OCI-M2 (cell line): ENCODE results near the gene EMC10.

ENCODE experiments used
- DNase-seq: peaks from one replicate; lab custom pipeline; 2025; ENCODE audit not compliant: unreplicated experiment; lab: John Stamatoyannopoulos, UW

EMC10 gene

GRCh38 chr19:50477751-50478515 lies 1.6 kb downstream of the EMC10 start:
- DNase-seq = no peak

GRCh38 chr19:50478901-50479715 lies 2.8 kb downstream of the EMC10 start:
- DNase-seq = no peak

GRCh38 chr19:50479761-50480251 lies 3.5 kb downstream of the EMC10 start:
- no peak for DNase-seq

- DNase-seq = no peak
These were observed 4.2 kb downstream of the EMC10 start for GRCh38 chr19:50480281-50481111.

GRCh38 chr19:50481351-50482149 lies 5.2 kb downstream of the EMC10 start:
- DNase-seq = no peak

- no peak for DNase-seq
These were observed 6.1 kb downstream of the EMC10 start for GRCh38 chr19:50482271-50482855.

GRCh38 chr19:50482916-50483315 lies 6.6 kb downstream of the EMC10 start:
- no peak for DNase-seq

- DNase-seq = no peak
These were observed 9.1 kb downstream of the EMC10 start for GRCh38 chr19:50485284-50485955.

- no peak for DNase-seq
These were observed 10.7 kb downstream of the EMC10 start for GRCh38 chr19:50486823-50487515.

- DNase-seq = no peak
These were observed 12.3 kb downstream of the EMC10 start for GRCh38 chr19:50488389-50489194.

- no peak for DNase-seq
These were observed 13.2 kb downstream of the EMC10 start for GRCh38 chr19:50489461-50490011.

GRCh38 chr19:50490411-50490811 lies 14.1 kb downstream of the EMC10 start:
- no peak for DNase-seq

GRCh38 chr19:50490991-50491472 lies 14.7 kb downstream of the EMC10 start:
- DNase-seq = no peak

- DNase-seq = no peak
These were observed 16.2 kb downstream of the EMC10 start for GRCh38 chr19:50492303-50493052.

- no peak for DNase-seq
These were observed 16.9 kb downstream of the EMC10 start for GRCh38 chr19:50493171-50493570.

- no peak for DNase-seq
These were observed 18.1 kb downstream of the EMC10 start for GRCh38 chr19:50494186-50495019.
